Neural cell (in vitro differentiated cells): ENCODE measurements around the gene BAD.

Source experiments
- CTCF ChIP-seq: fragments of 450-650 bp; IDR thresholded peaks from 2 replicates; pipeline ENCODE4 v1.5.1; 2014; ENCODE audit warnings: antibody characterized with exemption, mild to moderate bottlenecking, moderate library complexity; ENCODE audit not compliant: poor library complexity, severe bottlenecking
- EP300 ChIP-seq: fragments of 450-650 bp; conservative IDR thresholded peaks from 2 replicates; pipeline ENCODE4 v1.6.1; 2014; ENCODE audit warnings: antibody characterized with exemption, mild to moderate bottlenecking, moderate library complexity; ENCODE audit not compliant: poor library complexity, severe bottlenecking
- EZH2 ChIP-seq: fragments of 200-600, 300-800 bp; shearing (Covaris generic), sonication (generic); IDR thresholded peaks from 2 replicates; pipeline ENCODE4 v1.6.1; 2014; ENCODE audit warnings: antibody characterized with exemption, low read length, borderline replicate concordance, mild to moderate bottlenecking; ENCODE audit not compliant: insufficient read depth, poor library complexity, severe bottlenecking

- TF ChIP-seq CTCF: no peak
- TF ChIP-seq EP300: no peak
- no peak for TF ChIP-seq EZH2
Observed at GRCh38 chr11:64261556-64262080, 22.8 kb downstream of the BAD start.
